ENCODE results near the gene OR8B3. TPM values are rescaled to one million over a fixed set of nuclear protein-coding genes. Genes with fewer than 3 reads are reported as not detected.

OR8B3 gene
- total RNA-seq, 1 donor from 2014 or later = not detected

DNA sequence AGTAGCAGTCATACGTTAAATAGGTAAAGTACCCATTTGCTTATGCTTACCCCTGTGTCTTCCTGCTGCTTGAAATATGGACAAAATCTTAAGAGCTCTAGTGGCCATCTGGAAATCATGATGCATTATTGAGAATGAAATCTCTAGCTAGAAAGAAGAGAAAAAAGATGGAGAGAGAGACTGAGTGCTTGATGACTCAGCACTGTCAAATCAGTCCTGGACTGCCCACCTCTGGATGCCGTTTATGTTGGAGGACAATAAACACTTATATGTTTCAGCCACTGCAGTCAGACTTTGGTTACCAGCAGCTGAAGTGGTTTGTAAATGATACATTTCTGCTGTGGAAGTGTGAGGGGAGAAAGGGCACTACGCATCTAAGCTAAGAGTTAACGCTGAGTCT is 22.2 kb upstream of the OR8B3 start:
- H3K27me3 Mint-ChIP-seq (ENCODE audit: low read depth, unreplicated experiment) = peaks cover 1% of the 10 kb centered on the region
- Histone ChIP-seq H3K4me2 (ENCODE audit: low read length) (no peak overlapping the region), H3K4me3 (ENCODE audit: insufficient read depth, low read depth, low read length) (no peak overlapping the region), H4K20me1 (ENCODE audit: insufficient read depth, low read length) (no peaks in the 10 kb centered on the region), H3K9me3 (ENCODE audit: insufficient read depth, low read depth, low read length) (peaks cover 2% of the 10 kb centered on the region), H3K9ac (ENCODE audit: low read length) (no peak overlapping the region), H3K27me3 (ENCODE audit: insufficient read depth, low read length) (no peaks in the 10 kb centered on the region), H3K27ac (ENCODE audit: low read depth, low read length) (no peak overlapping the region), H3K4me1 (ENCODE audit: insufficient read depth, low read length) (no peaks in the 10 kb centered on the region), H3K79me2 (ENCODE audit: insufficient read depth, low read length) (no peaks in the 10 kb centered on the region), H2AFZ (ENCODE audit: low read depth, low read length) (no peak overlapping the region), H3K36me3 (ENCODE audit: insufficient read depth, low read length) (no peaks in the 10 kb centered on the region)
- no peaks in the 10 kb centered on the region for H3K9me3 Mint-ChIP-seq (ENCODE audit: unreplicated experiment)
- no peak for TF ChIP-seq EZH2 (IDR thresholded peaks at IDR 0.05; ENCODE audit: insufficient read depth, low read length)
- no peak for TF ChIP-seq CTCF (IDR thresholded peaks at IDR 0.05; ENCODE audit: insufficient read depth, low read depth, low read length)
- no peaks in the 10 kb centered on the region for H3K4me1 Mint-ChIP-seq (ENCODE audit: low read depth, unreplicated experiment)
- DNase-seq (ENCODE audit: low read depth) (no peak), FAIRE-seq (no peak)
- H3K36me3 Mint-ChIP-seq (ENCODE audit: low read depth, unreplicated experiment) = no peaks in the 10 kb centered on the region
- no peak overlapping the region for H3K27ac Mint-ChIP-seq (ENCODE audit: unreplicated experiment)
- no peak overlapping the region for H3K4me3 Mint-ChIP-seq (ENCODE audit: unreplicated experiment)

DNA sequence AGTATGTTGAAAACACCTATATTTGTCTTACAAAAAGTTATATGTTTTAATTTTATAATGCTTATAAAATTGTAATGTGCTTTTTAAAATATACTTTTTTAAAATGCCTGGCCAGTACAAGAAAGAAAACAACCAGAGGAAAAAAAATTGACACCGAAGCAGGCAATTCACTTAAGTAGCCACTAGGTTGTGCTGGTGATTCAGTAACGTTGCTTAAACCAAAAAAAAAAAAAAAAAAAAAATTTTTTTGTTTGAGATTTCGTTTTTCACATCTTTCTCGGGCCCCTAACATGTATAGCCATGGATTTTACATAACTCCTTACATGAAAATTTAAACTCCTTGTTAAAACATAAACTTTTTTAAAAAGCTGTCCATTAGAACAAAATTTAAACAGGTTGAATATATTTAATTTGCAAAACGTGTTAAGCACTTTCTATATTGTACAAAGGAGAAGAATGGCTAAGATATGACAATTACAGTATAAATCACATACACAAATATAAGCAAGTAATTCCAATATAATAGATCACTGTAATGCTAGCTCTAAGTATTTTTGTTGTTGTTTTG is 16.6 kb upstream of the OR8B3 start:
- H3K36me3 ChIP-seq (ENCODE audit: insufficient read depth, low read length) = no peaks in the 10 kb centered on the region
- no peak overlapping the region for H3K4me2 ChIP-seq (ENCODE audit: low read length)

More for the DNA sequence above, 16.6 kb upstream of the OR8B3 start:
- Mint-ChIP-seq H3K27me3 (ENCODE audit: low read depth, unreplicated experiment) (peaks cover 4% of the 10 kb centered on the region), H3K27ac (ENCODE audit: unreplicated experiment) (no peak overlapping the region), H3K36me3 (ENCODE audit: low read depth, unreplicated experiment) (no peaks in the 10 kb centered on the region), H3K4me1 (ENCODE audit: low read depth, unreplicated experiment) (no peaks in the 10 kb centered on the region), H3K4me3 (ENCODE audit: unreplicated experiment) (no peak overlapping the region), H3K9me3 (ENCODE audit: unreplicated experiment) (no peaks in the 10 kb centered on the region)
- H3K4me3 ChIP-seq (ENCODE audit: insufficient read depth, low read depth, low read length) = no peak overlapping the region
- H3K9me3 ChIP-seq (ENCODE audit: insufficient read depth, low read depth, low read length) = no peaks in the 10 kb centered on the region
- no peak overlapping the region for H3K27ac ChIP-seq (ENCODE audit: low read depth, low read length)
- DNase-seq (ENCODE audit: low read depth) (peak; percentile 26), FAIRE-seq (no peak)
- no peak overlapping the region for H2AFZ ChIP-seq (ENCODE audit: low read depth, low read length)
- no peaks in the 10 kb centered on the region for H4K20me1 ChIP-seq (ENCODE audit: insufficient read depth, low read length)
- H3K9ac ChIP-seq (ENCODE audit: low read length) = no peak overlapping the region
- H3K4me1 ChIP-seq (ENCODE audit: insufficient read depth, low read length) = no peaks in the 10 kb centered on the region
- H3K79me2 ChIP-seq (ENCODE audit: insufficient read depth, low read length) = no peaks in the 10 kb centered on the region
- peak; percentile 70 for TF ChIP-seq CTCF (IDR thresholded peaks at IDR 0.05; ENCODE audit: insufficient read depth, low read depth, low read length)
- TF ChIP-seq EZH2 (IDR thresholded peaks at IDR 0.05; ENCODE audit: insufficient read depth, low read length) = no peak
- H3K27me3 ChIP-seq (ENCODE audit: insufficient read depth, low read length) = peaks cover 2% of the 10 kb centered on the region

Data from astrocyte (in vitro differentiated cells and primary cell).